ENCODE measurements around the gene NPAT.

DNA sequence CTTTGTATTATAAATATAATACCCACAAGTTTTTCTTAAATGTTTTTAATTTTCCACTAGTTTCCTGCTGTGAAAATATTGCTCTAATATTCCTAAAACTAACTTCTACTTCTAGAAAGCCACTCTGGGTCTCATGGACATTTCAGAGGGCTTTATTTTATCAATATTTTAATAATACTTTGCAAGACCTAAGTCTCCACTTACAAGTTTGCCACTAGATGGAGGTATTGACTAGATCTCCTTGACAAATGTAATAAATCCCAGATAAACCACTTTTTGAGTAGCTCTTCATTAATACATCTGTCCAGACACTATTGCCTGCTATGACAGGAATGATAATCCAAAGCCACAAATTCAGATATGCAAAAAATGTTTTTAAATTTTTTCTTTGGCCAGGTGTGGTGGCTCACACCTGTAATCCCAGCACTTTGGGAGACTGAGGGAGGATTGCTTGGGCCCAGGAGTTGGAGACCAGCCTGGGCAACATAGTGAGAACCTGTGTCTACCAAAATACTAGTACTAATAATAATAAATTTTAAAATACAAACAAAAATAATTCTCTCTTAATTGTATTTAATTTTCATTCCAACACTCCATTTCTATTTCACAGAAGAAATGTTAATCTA is 104.6 kb downstream of the NPAT start:
- TF ChIP-seq, protein P1, sequence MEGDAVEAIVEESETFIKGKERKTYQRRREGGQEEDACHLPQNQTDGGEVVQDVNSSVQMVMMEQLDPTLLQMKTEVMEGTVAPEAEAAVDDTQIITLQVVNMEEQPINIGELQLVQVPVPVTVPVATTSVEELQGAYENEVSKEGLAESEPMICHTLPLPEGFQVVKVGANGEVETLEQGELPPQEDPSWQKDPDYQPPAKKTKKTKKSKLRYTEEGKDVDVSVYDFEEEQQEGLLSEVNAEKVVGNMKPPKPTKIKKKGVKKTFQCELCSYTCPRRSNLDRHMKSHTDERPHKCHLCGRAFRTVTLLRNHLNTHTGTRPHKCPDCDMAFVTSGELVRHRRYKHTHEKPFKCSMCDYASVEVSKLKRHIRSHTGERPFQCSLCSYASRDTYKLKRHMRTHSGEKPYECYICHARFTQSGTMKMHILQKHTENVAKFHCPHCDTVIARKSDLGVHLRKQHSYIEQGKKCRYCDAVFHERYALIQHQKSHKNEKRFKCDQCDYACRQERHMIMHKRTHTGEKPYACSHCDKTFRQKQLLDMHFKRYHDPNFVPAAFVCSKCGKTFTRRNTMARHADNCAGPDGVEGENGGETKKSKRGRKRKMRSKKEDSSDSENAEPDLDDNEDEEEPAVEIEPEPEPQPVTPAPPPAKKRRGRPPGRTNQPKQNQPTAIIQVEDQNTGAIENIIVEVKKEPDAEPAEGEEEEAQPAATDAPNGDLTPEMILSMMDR (IDR thresholded peaks at IDR 0.05 in 4 of 5, conservative IDR thresholded peaks at IDR 0.05 in 1 of 5): peak in 4 of 5 experiments; percentile 20 to 60 (median 52)
- TF ChIP-seq POLR2A (IDR thresholded peaks at IDR 0.05): no peak
